ENCODE data around the gene PLVAP.

PLVAP gene

DNA sequence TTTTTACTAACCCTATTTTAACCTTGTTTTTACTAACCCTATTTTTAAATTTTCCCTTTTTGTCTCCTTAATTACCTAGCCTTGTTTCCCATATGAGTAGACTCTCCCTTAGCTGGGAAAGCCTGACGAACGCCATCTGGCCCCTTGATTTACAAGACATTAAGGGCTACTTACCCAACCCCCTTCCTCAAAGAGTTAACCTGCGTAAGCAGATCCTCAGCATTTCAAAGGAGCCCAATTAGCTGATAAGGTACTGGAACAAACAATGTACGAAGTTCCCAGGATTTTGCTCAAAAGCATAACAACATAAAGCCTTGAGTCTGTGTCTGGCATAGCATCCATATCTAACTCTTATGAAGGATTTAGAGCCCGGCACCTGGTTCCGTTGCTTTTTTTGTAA, 38.0 kb upstream of the PLVAP start:
- no peak overlapping the region for H3K4me3 ChIP-seq (ENCODE audit: low read depth in 1 of 2, low read length in 2 of 2)
- H3K4me1 ChIP-seq (ENCODE audit: control insufficient read depth in 1 of 2, insufficient read depth in 2 of 2, low read length in 2 of 2) = peaks cover 6% of the 10 kb centered on the region in 2 donors
- no peaks in the 10 kb centered on the region for H3K9me3 ChIP-seq (ENCODE audit: control insufficient read depth in 1 of 2, low read length in 2 of 2)
- no peaks in the 10 kb centered on the region for H3K27me3 ChIP-seq (ENCODE audit: control insufficient read depth in 1 of 2, insufficient read depth in 2 of 2, low read length in 2 of 2)
- H3K36me3 ChIP-seq (ENCODE audit: control insufficient read depth in 1 of 2, insufficient read depth in 2 of 2, low read length in 2 of 2) = peaks cover 0 to 20% of the 10 kb centered on the region in 2 donors
- H3K9ac ChIP-seq (ENCODE audit: low read depth in 1 of 2, low read length in 2 of 2) = no peak overlapping the region
- H3K27ac ChIP-seq (ENCODE audit: low read depth, low read length) = no peak overlapping the region

GRCh38 chr19:17414097-17414496, 37.0 kb upstream of the PLVAP start:
- Histone ChIP-seq H3K27ac (ENCODE audit: low read depth, low read length) (no peak overlapping the region), H3K4me1 (ENCODE audit: control insufficient read depth in 1 of 2, insufficient read depth in 2 of 2, low read length in 2 of 2) (peaks cover 3 to 4% of the 10 kb centered on the region in 2 donors), H3K4me3 (ENCODE audit: low read depth in 1 of 2, low read length in 2 of 2) (no peak overlapping the region), H3K36me3 (ENCODE audit: control insufficient read depth in 1 of 2, insufficient read depth in 2 of 2, low read length in 2 of 2) (peaks cover 0 to 20% of the 10 kb centered on the region in 2 donors), H3K9ac (ENCODE audit: low read depth in 1 of 2, low read length in 2 of 2) (no peak overlapping the region), H3K9me3 (ENCODE audit: control insufficient read depth in 1 of 2, low read length in 2 of 2) (no peaks in the 10 kb centered on the region), H3K27me3 (ENCODE audit: control insufficient read depth in 1 of 2, insufficient read depth in 2 of 2, low read length in 2 of 2) (no peaks in the 10 kb centered on the region)

- Histone ChIP-seq H3K27me3 (ENCODE audit: control insufficient read depth in 1 of 2, insufficient read depth in 2 of 2, low read length in 2 of 2) (no peaks in the 10 kb centered on the region), H3K4me3 (ENCODE audit: low read depth in 1 of 2, low read length in 2 of 2) (no peak overlapping the region), H3K27ac (ENCODE audit: low read depth, low read length) (no peak overlapping the region)
Measured at GRCh38 chr19:17411801-17412200, 34.7 kb upstream of the PLVAP start.

GRCh38 chr19:17409990-17410389, 32.8 kb upstream of the PLVAP start:
- H3K27ac ChIP-seq (ENCODE audit: low read depth, low read length) = no peak overlapping the region
- no peak overlapping the region for H3K4me3 ChIP-seq (ENCODE audit: low read depth in 1 of 2, low read length in 2 of 2)
- H3K9ac ChIP-seq (ENCODE audit: low read depth in 1 of 2, low read length in 2 of 2) = no peak overlapping the region
- H3K27me3 ChIP-seq (ENCODE audit: control insufficient read depth in 1 of 2, insufficient read depth in 2 of 2, low read length in 2 of 2) = no peaks in the 10 kb centered on the region
- no peaks in the 10 kb centered on the region for H3K9me3 ChIP-seq (ENCODE audit: control insufficient read depth in 1 of 2, low read length in 2 of 2)
- peaks cover 0 to 20% of the 10 kb centered on the region in 2 donors for H3K36me3 ChIP-seq (ENCODE audit: control insufficient read depth in 1 of 2, insufficient read depth in 2 of 2, low read length in 2 of 2)
- peaks cover 20 to 21% of the 10 kb centered on the region in 2 donors for H3K4me1 ChIP-seq (ENCODE audit: control insufficient read depth in 1 of 2, insufficient read depth in 2 of 2, low read length in 2 of 2)

More at GRCh38 chr19:17411801-17412200, 34.7 kb upstream of the PLVAP start:
- Histone ChIP-seq H3K9ac (ENCODE audit: low read depth in 1 of 2, low read length in 2 of 2) (no peak overlapping the region), H3K36me3 (ENCODE audit: control insufficient read depth in 1 of 2, insufficient read depth in 2 of 2, low read length in 2 of 2) (peaks cover 0 to 20% of the 10 kb centered on the region in 2 donors), H3K4me1 (ENCODE audit: control insufficient read depth in 1 of 2, insufficient read depth in 2 of 2, low read length in 2 of 2) (peaks cover 4 to 8% of the 10 kb centered on the region in 2 donors), H3K9me3 (ENCODE audit: control insufficient read depth in 1 of 2, low read length in 2 of 2) (no peaks in the 10 kb centered on the region)

DNA sequence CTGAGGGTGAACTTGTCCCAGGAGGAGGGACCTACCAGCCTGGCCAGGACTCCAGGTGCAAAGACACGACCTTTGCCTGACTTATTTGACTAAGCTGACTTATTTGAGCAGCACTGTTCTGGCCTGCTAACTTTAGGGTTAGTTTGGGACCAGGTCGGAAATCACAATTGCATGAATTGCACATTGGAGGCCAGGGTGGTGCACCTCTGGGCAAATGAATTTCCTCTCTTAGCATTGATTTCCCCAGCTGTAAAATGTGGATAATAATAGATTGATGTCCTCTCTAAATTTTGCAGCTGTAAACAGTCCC, 29.7 kb upstream of the PLVAP start:
- Histone ChIP-seq H3K4me1 (ENCODE audit: control insufficient read depth in 1 of 2, insufficient read depth in 2 of 2, low read length in 2 of 2) (peaks cover 23 to 28% of the 10 kb centered on the region in 2 donors), H3K4me3 (ENCODE audit: low read depth in 1 of 2, low read length in 2 of 2) (peak overlapping the region; percentile 68 to 80), H3K9me3 (ENCODE audit: control insufficient read depth in 1 of 2, low read length in 2 of 2) (no peaks in the 10 kb centered on the region), H3K27me3 (ENCODE audit: control insufficient read depth in 1 of 2, insufficient read depth in 2 of 2, low read length in 2 of 2) (no peaks in the 10 kb centered on the region), H3K27ac (ENCODE audit: low read depth, low read length) (peak overlapping the region; percentile 87), H3K36me3 (ENCODE audit: control insufficient read depth in 1 of 2, insufficient read depth in 2 of 2, low read length in 2 of 2) (peaks cover 0 to 7% of the 10 kb centered on the region in 2 donors), H3K9ac (ENCODE audit: low read depth in 1 of 2, low read length in 2 of 2) (peak overlapping the region; percentile 68 to 91)

- H3K9ac ChIP-seq (ENCODE audit: low read depth in 1 of 2, low read length in 2 of 2) = peak overlapping the region; percentile 68 to 91
Measured at GRCh38 chr19:17406046-17406886, 29.1 kb upstream of the PLVAP start.

GRCh38 chr19:17405250-17406045, 28.3 kb upstream of the PLVAP start, which contains the start of gene BST2:
TSS of gene BST2 (minus strand) at chr19:17405630. CDS start at chr19:17405575, 55 bp downstream.
- H3K4me1 ChIP-seq (ENCODE audit: control insufficient read depth in 1 of 2, insufficient read depth in 2 of 2, low read length in 2 of 2) = peaks cover 23 to 28% of the 10 kb centered on the region in 2 donors
- H3K9ac ChIP-seq (ENCODE audit: low read depth in 1 of 2, low read length in 2 of 2) = peak within 1 kb of the TSS; percentile 68 to 91
- H3K4me3 ChIP-seq (ENCODE audit: low read depth in 1 of 2, low read length in 2 of 2) = peak within 1 kb of the TSS; percentile 68 to 80
- H3K9me3 ChIP-seq (ENCODE audit: control insufficient read depth in 1 of 2, low read length in 2 of 2) = no peaks in the 10 kb centered on the region
- peak within 1 kb of the TSS; percentile 87 for H3K27ac ChIP-seq (ENCODE audit: low read depth, low read length)
- no peaks in the 10 kb centered on the region for H3K27me3 ChIP-seq (ENCODE audit: control insufficient read depth in 1 of 2, insufficient read depth in 2 of 2, low read length in 2 of 2)
- peaks cover 0 to 3% of the 10 kb centered on the region in 2 donors for H3K36me3 ChIP-seq (ENCODE audit: control insufficient read depth in 1 of 2, insufficient read depth in 2 of 2, low read length in 2 of 2)

More at GRCh38 chr19:17406046-17406886, 29.1 kb upstream of the PLVAP start:
- Histone ChIP-seq H3K9me3 (ENCODE audit: control insufficient read depth in 1 of 2, low read length in 2 of 2) (no peaks in the 10 kb centered on the region), H3K27me3 (ENCODE audit: control insufficient read depth in 1 of 2, insufficient read depth in 2 of 2, low read length in 2 of 2) (no peaks in the 10 kb centered on the region), H3K36me3 (ENCODE audit: control insufficient read depth in 1 of 2, insufficient read depth in 2 of 2, low read length in 2 of 2) (peaks cover 0 to 3% of the 10 kb centered on the region in 2 donors), H3K27ac (ENCODE audit: low read depth, low read length) (peak overlapping the region; percentile 87), H3K4me3 (ENCODE audit: low read depth in 1 of 2, low read length in 2 of 2) (peak overlapping the region; percentile 68 to 80), H3K4me1 (ENCODE audit: control insufficient read depth in 1 of 2, insufficient read depth in 2 of 2, low read length in 2 of 2) (peaks cover 23 to 28% of the 10 kb centered on the region in 2 donors)

DNA sequence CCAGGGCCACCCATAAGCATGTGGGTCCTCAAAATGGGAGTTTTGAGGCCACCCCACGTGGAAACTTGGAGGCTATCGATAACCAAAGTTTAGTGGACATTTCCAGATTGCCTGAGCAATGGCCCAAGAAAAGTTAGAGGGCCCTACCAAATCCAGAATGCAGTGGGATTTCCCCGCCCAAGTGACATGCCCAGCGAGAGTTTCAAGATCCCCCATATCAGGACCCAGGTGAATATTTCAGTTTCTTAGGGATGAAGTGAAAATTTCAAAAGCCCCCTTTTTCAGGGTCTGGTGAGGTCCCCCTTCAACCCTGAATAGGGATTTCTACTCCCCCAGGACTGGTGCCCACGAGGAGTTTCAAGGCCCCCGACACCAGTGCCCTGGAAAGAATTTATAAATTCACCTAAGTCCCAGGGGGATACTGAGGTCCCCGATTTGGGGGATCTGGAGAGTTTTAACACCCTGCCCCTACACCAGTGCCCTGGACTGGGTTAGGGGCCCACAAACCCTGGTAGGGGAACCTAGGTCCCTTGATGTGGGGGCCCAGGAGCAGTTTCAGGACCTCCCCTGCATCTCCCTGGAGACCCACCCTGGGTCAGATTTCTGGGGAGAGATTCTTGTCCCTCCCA, 27.6 kb upstream of the PLVAP start:
- Histone ChIP-seq H3K36me3 (ENCODE audit: control insufficient read depth in 1 of 2, insufficient read depth in 2 of 2, low read length in 2 of 2) (peaks cover 0 to 3% of the 10 kb centered on the region in 2 donors), H3K9ac (ENCODE audit: low read depth in 1 of 2, low read length in 2 of 2) (peak overlapping the region; percentile 68 to 91), H3K27ac (ENCODE audit: low read depth, low read length) (peak overlapping the region; percentile 87), H3K4me3 (ENCODE audit: low read depth in 1 of 2, low read length in 2 of 2) (peak overlapping the region; percentile 68 to 80), H3K9me3 (ENCODE audit: control insufficient read depth in 1 of 2, low read length in 2 of 2) (no peaks in the 10 kb centered on the region), H3K4me1 (ENCODE audit: control insufficient read depth in 1 of 2, insufficient read depth in 2 of 2, low read length in 2 of 2) (peaks cover 23 to 28% of the 10 kb centered on the region in 2 donors), H3K27me3 (ENCODE audit: control insufficient read depth in 1 of 2, insufficient read depth in 2 of 2, low read length in 2 of 2) (no peaks in the 10 kb centered on the region)

- Histone ChIP-seq H3K9ac (ENCODE audit: low read depth in 1 of 2, low read length in 2 of 2) (peak overlapping the region; percentile 68 to 91), H3K27me3 (ENCODE audit: control insufficient read depth in 1 of 2, insufficient read depth in 2 of 2, low read length in 2 of 2) (no peaks in the 10 kb centered on the region), H3K4me3 (ENCODE audit: low read depth in 1 of 2, low read length in 2 of 2) (peak overlapping the region; percentile 68 to 80), H3K36me3 (ENCODE audit: control insufficient read depth in 1 of 2, insufficient read depth in 2 of 2, low read length in 2 of 2) (peaks cover 0 to 3% of the 10 kb centered on the region in 2 donors), H3K9me3 (ENCODE audit: control insufficient read depth in 1 of 2, low read length in 2 of 2) (no peaks in the 10 kb centered on the region), H3K4me1 (ENCODE audit: control insufficient read depth in 1 of 2, insufficient read depth in 2 of 2, low read length in 2 of 2) (peaks cover 23 to 28% of the 10 kb centered on the region in 2 donors), H3K27ac (ENCODE audit: low read depth, low read length) (no peak overlapping the region)
Measured at GRCh38 chr19:17404015-17404414, 26.9 kb upstream of the PLVAP start.

Measured in duodenal mucosa (tissue), 2 donors.